Subcutaneous adipose tissue (tissue), 4 donors: ENCODE measurements around the gene LRRC14B. TPM values are rescaled to one million over a fixed set of nuclear protein-coding genes. Genes with fewer than 3 reads are reported as not detected.

Source experiments
- total RNA-seq, 4 donors: library from RNA; depleted of rRNA; stranded (reverse); fragments of >200 nt; gene quantifications; one replicate each; pipeline ENCODE4 v1.1.0, GENCODE V29; 2016
- TF ChIP-seq, protein P1 (sequence below): fragments of 450-650 bp; IDR thresholded peaks from one replicate; pipeline ENCODE4 v1.5.1; 2016; ENCODE audit warnings: low read depth, mild to moderate bottlenecking, control low read depth, antibody characterized with exemption, moderate library complexity

LRRC14B gene
- total RNA-seq, 4 donors from 2014 or later = not detected

- TF ChIP-seq, protein P1, sequence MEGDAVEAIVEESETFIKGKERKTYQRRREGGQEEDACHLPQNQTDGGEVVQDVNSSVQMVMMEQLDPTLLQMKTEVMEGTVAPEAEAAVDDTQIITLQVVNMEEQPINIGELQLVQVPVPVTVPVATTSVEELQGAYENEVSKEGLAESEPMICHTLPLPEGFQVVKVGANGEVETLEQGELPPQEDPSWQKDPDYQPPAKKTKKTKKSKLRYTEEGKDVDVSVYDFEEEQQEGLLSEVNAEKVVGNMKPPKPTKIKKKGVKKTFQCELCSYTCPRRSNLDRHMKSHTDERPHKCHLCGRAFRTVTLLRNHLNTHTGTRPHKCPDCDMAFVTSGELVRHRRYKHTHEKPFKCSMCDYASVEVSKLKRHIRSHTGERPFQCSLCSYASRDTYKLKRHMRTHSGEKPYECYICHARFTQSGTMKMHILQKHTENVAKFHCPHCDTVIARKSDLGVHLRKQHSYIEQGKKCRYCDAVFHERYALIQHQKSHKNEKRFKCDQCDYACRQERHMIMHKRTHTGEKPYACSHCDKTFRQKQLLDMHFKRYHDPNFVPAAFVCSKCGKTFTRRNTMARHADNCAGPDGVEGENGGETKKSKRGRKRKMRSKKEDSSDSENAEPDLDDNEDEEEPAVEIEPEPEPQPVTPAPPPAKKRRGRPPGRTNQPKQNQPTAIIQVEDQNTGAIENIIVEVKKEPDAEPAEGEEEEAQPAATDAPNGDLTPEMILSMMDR = no peak
These were observed 1.3 kb upstream of the LRRC14B start for GRCh38 chr5:189976-190365.

- TF ChIP-seq, protein P1 = no peak
These were observed 794 bp upstream of the LRRC14B start for GRCh38 chr5:190366-191035.

DNA sequence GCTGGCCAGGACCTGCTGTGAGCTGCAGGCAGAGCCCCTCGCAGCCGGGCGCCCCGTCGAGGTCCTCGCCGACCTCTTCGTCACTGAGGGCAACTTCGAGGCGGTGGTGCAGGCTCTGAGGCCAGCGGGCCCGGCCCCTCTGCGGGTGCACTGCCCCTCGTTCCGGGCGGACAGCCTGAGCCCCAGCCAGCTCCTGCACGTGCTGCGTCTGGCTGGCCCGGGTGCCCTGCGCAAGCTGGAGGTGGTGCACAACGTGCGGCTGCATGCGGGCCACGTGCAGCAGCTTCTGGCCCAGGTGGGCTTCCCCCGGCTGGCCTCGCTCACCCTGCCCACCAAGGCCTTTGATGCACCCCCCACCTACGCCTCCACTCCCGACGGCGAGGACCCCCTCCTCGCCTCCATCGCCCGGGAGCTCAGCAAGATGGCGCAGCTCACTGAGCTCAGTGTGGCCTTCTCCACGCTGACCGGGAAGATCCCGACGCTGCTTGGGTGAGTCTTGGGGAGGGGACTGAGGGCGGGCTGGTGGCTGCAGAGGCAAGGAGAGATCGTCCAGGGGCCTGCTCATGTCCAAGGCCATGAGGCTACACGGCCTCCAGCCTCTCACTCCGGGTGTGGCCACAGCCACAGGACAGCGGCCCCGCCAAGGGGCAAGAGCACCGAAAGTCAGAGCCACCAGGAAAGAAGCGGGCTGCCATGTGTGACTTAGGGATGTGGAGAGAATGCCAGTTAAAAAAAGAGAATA is 825 bp downstream of the LRRC14B start:
- TF ChIP-seq, protein P1 = no peak

- TF ChIP-seq, protein P1 = no peak
These were observed 1.3 kb downstream of the LRRC14B start for GRCh38 chr5:192691-192969.

GRCh38 chr5:192970-193831 is 1.9 kb downstream of the LRRC14B start:
- TF ChIP-seq, protein P1 = no peak

GRCh38 chr5:194102-194501 is 2.8 kb downstream of the LRRC14B start:
- TF ChIP-seq, protein P1 = no peak
